T-helper 1 cell (primary cell): ENCODE measurements around the gene SYNRG.

Experiments
- DNase-seq, 5 donors: peaks; one replicate each; pipeline ENCODE4 v3.0.0-alpha.2; 2012 to 2020

SYNRG gene

DNA sequence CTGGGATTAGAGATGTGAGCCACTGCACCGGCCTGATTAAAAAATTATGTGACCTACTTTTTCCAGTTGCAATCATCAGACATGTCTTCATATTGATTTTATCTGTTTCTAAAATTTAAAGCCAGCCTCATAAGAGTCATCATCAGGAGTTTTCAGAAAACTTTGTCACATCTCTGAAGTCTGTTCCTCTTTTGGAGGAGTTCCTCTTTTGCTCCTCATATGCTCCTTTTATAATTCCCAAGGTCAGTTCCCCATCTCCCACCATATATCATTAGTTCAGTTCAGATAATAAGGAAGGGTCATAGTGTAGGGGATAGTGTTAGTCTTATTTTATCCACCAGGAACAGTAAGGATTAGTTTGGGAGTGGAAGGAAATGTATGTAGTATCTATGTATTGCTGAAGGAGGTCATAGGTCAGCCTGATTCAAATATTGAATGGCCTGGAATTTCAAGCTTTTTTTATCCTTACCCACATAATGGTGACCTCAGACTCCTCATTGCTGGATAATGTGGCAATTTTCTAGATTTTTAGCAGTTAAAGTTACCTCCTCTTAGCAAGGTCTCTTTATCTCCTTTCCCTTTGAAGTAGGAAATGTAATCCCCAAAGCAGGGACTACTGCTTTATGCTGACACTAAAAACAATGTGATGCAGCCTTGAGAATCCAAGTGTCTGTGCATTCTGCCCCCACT lies 133.3 kb downstream of the SYNRG start:
- no peak for DNase-seq

DNA sequence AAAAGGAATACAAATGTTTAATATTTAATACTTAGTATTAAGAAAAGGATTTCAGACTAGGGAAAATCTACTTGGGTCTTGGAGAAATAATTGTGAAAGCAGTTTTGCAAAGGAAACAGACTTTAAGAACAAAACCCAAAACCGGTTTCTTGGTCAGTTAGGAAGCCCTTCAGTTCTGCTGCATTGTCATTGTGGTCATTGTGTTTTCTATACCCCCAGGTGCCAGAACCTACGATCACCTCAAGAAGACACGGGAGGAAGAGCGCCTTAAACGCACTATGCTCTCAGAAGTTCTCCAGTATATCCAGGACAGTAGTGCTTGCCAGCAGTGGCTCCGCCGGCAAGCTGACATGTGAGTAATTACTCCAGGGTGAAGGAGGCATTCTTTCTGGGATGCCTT lies 139.0 kb downstream of the SYNRG start:
- DNase-seq: no peak

- no peak for DNase-seq
Observed at GRCh38 chr17:37466471-37466870, 142.7 kb downstream of the SYNRG start.

DNA sequence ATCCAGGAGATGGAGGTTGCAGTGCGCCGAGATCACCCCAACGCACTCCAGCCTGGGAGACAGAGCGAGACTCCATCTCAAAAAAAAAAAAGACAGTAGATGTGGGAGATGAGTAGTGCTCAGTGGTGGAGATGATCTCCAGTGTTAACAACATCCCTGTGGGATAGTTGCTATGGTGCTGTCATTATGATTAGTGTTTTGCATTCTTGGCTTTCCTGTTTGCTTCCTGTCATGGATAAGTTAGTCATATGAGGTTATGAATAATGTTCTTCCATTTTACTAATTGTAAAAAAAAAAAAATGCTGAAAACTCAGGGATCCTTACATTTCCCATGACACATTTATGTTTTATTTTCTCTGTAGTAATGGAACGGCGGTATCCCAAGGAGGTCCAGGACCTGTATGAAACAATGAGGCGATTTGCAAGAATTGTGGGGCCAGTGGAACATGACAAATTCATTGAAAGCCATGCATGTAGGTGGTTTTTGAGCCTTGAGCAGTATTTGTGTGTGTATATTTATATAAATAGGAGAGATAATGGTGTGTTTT lies 144.1 kb downstream of the SYNRG start:
- DNase-seq: no peak
